C4-2B (cell line): ENCODE measurements around the gene GPR42.

Experiments
- ZFX ChIP-seq: fragments of 450-650 bp; IDR thresholded peaks from 2 replicates; pipeline ENCODE4 v1.6.1; 2017
- TF ChIP-seq, protein P1 (sequence below): fragments of 450-650 bp; conservative IDR thresholded peaks from 2 replicates; pipeline ENCODE4 v1.5.1; 2017; ENCODE audit warnings: mild to moderate bottlenecking

DNA sequence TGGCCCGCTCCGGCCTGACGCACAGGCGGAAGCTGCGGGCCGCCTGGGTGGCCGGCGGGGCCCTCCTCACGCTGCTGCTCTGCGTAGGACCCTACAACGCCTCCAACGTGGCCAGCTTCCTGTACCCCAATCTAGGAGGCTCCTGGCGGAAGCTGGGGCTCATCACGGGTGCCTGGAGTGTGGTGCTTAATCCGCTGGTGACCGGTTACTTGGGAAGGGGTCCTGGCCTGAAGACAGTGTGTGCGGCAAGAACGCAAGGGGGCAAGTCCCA is 18.8 kb upstream of the GPR42 start:
- TF ChIP-seq, protein P1, sequence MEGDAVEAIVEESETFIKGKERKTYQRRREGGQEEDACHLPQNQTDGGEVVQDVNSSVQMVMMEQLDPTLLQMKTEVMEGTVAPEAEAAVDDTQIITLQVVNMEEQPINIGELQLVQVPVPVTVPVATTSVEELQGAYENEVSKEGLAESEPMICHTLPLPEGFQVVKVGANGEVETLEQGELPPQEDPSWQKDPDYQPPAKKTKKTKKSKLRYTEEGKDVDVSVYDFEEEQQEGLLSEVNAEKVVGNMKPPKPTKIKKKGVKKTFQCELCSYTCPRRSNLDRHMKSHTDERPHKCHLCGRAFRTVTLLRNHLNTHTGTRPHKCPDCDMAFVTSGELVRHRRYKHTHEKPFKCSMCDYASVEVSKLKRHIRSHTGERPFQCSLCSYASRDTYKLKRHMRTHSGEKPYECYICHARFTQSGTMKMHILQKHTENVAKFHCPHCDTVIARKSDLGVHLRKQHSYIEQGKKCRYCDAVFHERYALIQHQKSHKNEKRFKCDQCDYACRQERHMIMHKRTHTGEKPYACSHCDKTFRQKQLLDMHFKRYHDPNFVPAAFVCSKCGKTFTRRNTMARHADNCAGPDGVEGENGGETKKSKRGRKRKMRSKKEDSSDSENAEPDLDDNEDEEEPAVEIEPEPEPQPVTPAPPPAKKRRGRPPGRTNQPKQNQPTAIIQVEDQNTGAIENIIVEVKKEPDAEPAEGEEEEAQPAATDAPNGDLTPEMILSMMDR = no peak
- no peak for TF ChIP-seq ZFX
